ENCODE measurements around the gene ADCY3.

Gene ADCY3

DNA sequence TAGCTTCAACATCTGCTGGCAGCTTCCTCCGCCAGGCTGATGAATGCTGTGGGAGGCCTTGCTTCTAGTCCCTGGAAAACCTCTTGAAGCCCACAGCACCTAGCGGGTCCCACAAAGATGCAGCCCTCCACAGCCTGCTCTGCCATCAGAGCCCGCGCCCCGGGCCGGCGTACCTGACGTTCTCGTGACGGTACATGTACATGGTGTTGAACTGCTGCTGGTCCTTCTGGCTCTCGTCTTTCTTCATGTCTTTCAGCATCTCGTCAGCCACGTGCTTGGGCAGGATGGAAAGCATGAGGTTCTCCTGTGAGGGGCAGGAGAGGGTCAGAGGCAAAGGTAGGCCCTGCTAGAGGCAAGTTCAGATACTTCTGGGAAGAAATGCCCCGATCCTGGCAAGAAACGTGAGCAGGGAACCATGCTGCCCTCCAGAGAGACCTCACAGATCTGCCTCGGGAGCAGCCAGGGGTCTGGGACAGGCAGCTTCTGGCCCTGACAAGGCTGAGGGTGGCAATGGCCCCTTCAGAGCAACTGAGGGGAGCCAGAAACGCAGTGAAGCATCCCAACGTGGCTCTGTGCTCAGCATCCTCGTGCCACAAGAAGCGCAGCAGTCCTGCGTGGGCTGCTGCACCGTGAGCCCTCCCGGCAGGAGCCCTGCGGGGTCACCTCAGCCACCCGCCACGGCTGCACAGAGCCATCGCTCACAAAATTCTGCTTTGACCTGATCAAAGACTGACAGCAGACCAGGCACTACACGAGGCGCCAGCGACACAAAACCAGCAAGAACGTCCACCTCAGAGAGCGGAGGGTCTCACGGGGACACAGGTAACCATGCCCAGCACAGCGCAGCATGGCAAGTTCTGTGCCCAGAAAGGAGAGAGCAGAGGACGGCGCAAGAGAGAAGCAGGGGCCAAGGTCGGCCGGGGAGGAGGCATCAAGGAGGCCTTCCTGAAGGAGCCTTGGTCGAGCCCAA, 77.7 kb downstream of the ADCY3 start:
- Histone ChIP-seq H3K4me1 (ENCODE audit: insufficient read depth, low read length, severe bottlenecking) (no peaks in the 10 kb centered on the region), H3K9me3 (ENCODE audit: low read length) (peaks cover under 1% of the 10 kb centered on the region; the same call in 1 of the 2 replicates), H3F3A (ENCODE audit: insufficient read depth, low read length) (no peaks in the 10 kb centered on the region), H3K27ac (ENCODE audit: low read depth, low read length, poor library complexity, severe bottlenecking) (no peak overlapping the region), H3K4me3 (ENCODE audit: low read depth, low read length, poor library complexity, severe bottlenecking) (no peak overlapping the region), H3K36me3 (ENCODE audit: insufficient read depth, low read length) (peaks cover 51% of the 10 kb centered on the region), H3K4me2 (ENCODE audit: low read length) (no peak overlapping the region), H3K79me2 (ENCODE audit: insufficient read depth, low read length) (no peaks in the 10 kb centered on the region), H4K20me1 (ENCODE audit: insufficient read depth, low read length) (no peaks in the 10 kb centered on the region), H3K9ac (ENCODE audit: low read length) (no peak overlapping the region), H3K9me2 (ENCODE audit: low read depth, low read length) (no peaks in the 10 kb centered on the region), H3K27me3 (ENCODE audit: insufficient read depth, low read length) (no peaks in the 10 kb centered on the region), H2AFZ (ENCODE audit: low read length) (no peak overlapping the region)
- TF ChIP-seq EZH2 (IDR thresholded peaks at IDR 0.05; ENCODE audit: borderline replicate concordance, low read length): no peak
- TF ChIP-seq, protein P1, sequence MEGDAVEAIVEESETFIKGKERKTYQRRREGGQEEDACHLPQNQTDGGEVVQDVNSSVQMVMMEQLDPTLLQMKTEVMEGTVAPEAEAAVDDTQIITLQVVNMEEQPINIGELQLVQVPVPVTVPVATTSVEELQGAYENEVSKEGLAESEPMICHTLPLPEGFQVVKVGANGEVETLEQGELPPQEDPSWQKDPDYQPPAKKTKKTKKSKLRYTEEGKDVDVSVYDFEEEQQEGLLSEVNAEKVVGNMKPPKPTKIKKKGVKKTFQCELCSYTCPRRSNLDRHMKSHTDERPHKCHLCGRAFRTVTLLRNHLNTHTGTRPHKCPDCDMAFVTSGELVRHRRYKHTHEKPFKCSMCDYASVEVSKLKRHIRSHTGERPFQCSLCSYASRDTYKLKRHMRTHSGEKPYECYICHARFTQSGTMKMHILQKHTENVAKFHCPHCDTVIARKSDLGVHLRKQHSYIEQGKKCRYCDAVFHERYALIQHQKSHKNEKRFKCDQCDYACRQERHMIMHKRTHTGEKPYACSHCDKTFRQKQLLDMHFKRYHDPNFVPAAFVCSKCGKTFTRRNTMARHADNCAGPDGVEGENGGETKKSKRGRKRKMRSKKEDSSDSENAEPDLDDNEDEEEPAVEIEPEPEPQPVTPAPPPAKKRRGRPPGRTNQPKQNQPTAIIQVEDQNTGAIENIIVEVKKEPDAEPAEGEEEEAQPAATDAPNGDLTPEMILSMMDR (IDR thresholded peaks at IDR 0.05; ENCODE audit: low read length): no peak

DNA sequence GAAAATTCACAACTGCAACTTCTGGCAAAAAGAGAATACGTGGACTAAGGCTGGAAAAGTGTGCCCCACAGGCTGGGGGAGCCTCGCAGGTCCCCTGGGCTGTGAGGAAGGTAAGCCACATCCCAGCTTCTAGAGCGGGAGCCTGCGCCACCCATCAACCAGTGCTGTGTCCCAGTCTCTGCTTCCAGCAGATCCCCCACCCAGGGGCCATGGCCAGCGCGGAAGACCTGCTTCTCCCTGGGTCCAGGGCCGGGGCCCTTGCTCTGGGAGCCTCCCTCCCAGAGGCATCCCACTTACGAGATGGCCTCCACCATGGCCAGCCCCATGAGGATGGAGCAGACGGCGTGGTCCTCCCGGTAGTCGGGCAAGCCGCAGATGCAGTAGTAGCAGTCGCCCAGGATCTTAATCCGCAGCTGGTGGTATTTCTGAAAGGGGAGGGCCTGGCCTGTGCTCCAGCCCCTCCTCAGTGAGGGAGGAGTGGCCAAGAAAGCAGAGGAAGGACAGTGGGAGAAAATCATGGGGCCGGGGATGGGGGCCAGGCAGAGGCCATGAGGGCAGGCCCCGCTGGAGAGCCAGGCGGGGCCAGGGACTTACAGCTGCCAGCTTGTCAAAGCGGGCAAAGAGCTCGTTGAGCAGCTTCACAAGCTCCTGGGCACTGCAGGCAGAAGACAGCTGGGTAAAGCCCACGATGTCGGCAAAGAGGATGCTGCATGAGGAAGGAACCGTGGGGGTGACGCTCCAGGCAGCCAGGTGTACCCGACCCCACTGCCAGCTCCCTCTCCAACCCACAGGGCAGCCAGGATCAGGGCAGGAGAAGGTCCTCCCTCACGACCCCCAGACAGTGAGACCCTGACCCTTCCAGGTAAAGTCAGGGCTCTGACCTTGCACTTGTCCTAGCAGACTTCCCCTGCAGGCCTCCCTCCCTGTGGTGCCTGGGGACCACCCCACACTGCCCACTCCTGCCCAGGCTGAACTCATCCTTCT, 78.8 kb downstream of the ADCY3 start:
- Histone ChIP-seq H3K4me1 (ENCODE audit: insufficient read depth, low read length, severe bottlenecking) (no peaks in the 10 kb centered on the region), H3K9me3 (ENCODE audit: low read length) (no peaks in the 10 kb centered on the region), H4K20me1 (ENCODE audit: insufficient read depth, low read length) (no peaks in the 10 kb centered on the region), H3K4me3 (ENCODE audit: low read depth, low read length, poor library complexity, severe bottlenecking) (no peak overlapping the region), H3K27me3 (ENCODE audit: insufficient read depth, low read length) (no peaks in the 10 kb centered on the region), H2AFZ (ENCODE audit: low read length) (no peak overlapping the region), H3K9me2 (ENCODE audit: low read depth, low read length) (no peaks in the 10 kb centered on the region), H3K79me2 (ENCODE audit: insufficient read depth, low read length) (no peaks in the 10 kb centered on the region), H3K27ac (ENCODE audit: low read depth, low read length, poor library complexity, severe bottlenecking) (no peak overlapping the region), H3K4me2 (ENCODE audit: low read length) (no peak overlapping the region), H3K9ac (ENCODE audit: low read length) (no peak overlapping the region), H3K36me3 (ENCODE audit: insufficient read depth, low read length) (peaks cover 56% of the 10 kb centered on the region), H3F3A (ENCODE audit: insufficient read depth, low read length) (no peaks in the 10 kb centered on the region)
- TF ChIP-seq, protein P1 (IDR thresholded peaks at IDR 0.05; ENCODE audit: low read length): no peak
- no peak for TF ChIP-seq EZH2 (IDR thresholded peaks at IDR 0.05; ENCODE audit: borderline replicate concordance, low read length)

DNA sequence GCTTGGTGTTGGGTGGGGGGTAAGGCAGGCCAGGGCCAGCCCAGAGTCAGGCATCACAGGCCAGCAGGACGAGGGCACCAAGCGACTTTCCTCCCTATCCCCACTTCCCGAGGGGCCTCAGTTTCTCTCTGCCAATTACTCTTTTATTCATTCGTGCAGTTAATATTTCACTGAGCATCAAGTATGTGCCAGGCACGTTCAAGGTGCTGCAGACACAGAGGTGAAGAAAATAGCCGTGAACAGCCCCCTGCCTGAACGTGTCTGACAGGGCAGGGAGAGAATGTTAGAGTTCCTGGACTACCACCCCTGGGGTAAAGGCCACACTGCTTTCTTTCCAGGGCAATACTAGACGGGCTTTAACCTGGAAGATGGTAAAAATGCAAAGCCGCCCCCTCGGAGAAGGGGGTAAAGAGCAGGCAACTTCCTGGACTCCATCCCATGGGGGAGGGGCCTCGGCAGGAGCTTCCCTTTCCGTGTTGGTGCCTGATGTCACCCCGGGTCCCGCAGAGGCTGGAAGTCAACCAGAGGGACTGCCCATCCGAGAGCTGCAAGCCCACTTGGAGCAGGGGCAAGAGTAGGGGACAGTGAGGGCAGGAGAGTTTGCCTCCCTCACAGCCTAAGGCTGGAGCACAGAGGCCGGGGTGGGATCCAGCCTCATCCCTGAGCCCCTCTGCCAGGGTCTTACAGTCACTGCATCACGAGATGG, 79.7 kb downstream of the ADCY3 start:
- H3K27me3 ChIP-seq (ENCODE audit: insufficient read depth, low read length): no peaks in the 10 kb centered on the region
- H2AFZ ChIP-seq (ENCODE audit: low read length): no peak overlapping the region
- no peaks in the 10 kb centered on the region for H3K79me2 ChIP-seq (ENCODE audit: insufficient read depth, low read length)
- H3F3A ChIP-seq (ENCODE audit: insufficient read depth, low read length): no peaks in the 10 kb centered on the region
- no peak overlapping the region for H3K4me3 ChIP-seq (ENCODE audit: low read depth, low read length, poor library complexity, severe bottlenecking)
- H4K20me1 ChIP-seq (ENCODE audit: insufficient read depth, low read length): no peaks in the 10 kb centered on the region
- H3K9me3 ChIP-seq (ENCODE audit: low read length): no peaks in the 10 kb centered on the region
- no peaks in the 10 kb centered on the region for H3K9me2 ChIP-seq (ENCODE audit: low read depth, low read length)
- H3K9ac ChIP-seq (ENCODE audit: low read length): no peak overlapping the region
- peaks cover 56% of the 10 kb centered on the region for H3K36me3 ChIP-seq (ENCODE audit: insufficient read depth, low read length)
- no peak for TF ChIP-seq EZH2 (IDR thresholded peaks at IDR 0.05; ENCODE audit: borderline replicate concordance, low read length)
- TF ChIP-seq, protein P1 (IDR thresholded peaks at IDR 0.05; ENCODE audit: low read length): no peak
- H3K4me1 ChIP-seq (ENCODE audit: insufficient read depth, low read length, severe bottlenecking): no peaks in the 10 kb centered on the region
- no peak overlapping the region for H3K4me2 ChIP-seq (ENCODE audit: low read length)
- H3K27ac ChIP-seq (ENCODE audit: low read depth, low read length, poor library complexity, severe bottlenecking): no peak overlapping the region

All from OCI-LY1 (cell line).